GM21390 (cell line): ENCODE data around the gene MRTFB.

Experiments used
- ATAC-seq: cut with Tn5 transposase; IDR thresholded peaks from one replicate; pipeline ENCODE4 v1.9.1; 2021; ENCODE audit not compliant: unreplicated experiment

MRTFB gene

GRCh38 chr16:14131774-14132695, 60.9 kb downstream of the MRTFB start:
- ATAC-seq: no peak

GRCh38 chr16:14132696-14133048, 61.6 kb downstream of the MRTFB start:
- ATAC-seq: no peak

- ATAC-seq: no peak
Observed at GRCh38 chr16:14133907-14134306, 62.8 kb downstream of the MRTFB start.

GRCh38 chr16:14135704-14136103, 64.6 kb downstream of the MRTFB start:
- ATAC-seq: no peak

GRCh38 chr16:14139872-14140271, 68.8 kb downstream of the MRTFB start:
- no peak for ATAC-seq

- ATAC-seq: no peak
Observed at GRCh38 chr16:14140923-14141322, 69.8 kb downstream of the MRTFB start.

GRCh38 chr16:14146445-14146844, 75.3 kb downstream of the MRTFB start:
- ATAC-seq: no peak

GRCh38 chr16:14148016-14148415, 76.9 kb downstream of the MRTFB start:
- ATAC-seq: no peak

GRCh38 chr16:14148569-14148968, 77.5 kb downstream of the MRTFB start:
- no peak for ATAC-seq

- no peak for ATAC-seq
Observed at GRCh38 chr16:14150796-14151195, 79.7 kb downstream of the MRTFB start.

GRCh38 chr16:14151256-14152030, 80.3 kb downstream of the MRTFB start:
- ATAC-seq: no peak

GRCh38 chr16:14155572-14156190, 84.6 kb downstream of the MRTFB start:
- no peak for ATAC-seq

GRCh38 chr16:14164916-14165662, 94.0 kb downstream of the MRTFB start:
- no peak for ATAC-seq

GRCh38 chr16:14168146-14168545, 97.0 kb downstream of the MRTFB start:
- no peak for ATAC-seq

- no peak for ATAC-seq
Observed at GRCh38 chr16:14172200-14172809, 101.2 kb downstream of the MRTFB start.

GRCh38 chr16:14175086-14175485, 104.0 kb downstream of the MRTFB start:
- no peak for ATAC-seq

GRCh38 chr16:14177704-14178103, 106.6 kb downstream of the MRTFB start:
- ATAC-seq: no peak

- no peak for ATAC-seq
Observed at GRCh38 chr16:14179116-14179515, 108.0 kb downstream of the MRTFB start.

GRCh38 chr16:14180481-14180944, 109.4 kb downstream of the MRTFB start:
- no peak for ATAC-seq

- ATAC-seq: no peak
Observed at GRCh38 chr16:14181371-14182050, 110.4 kb downstream of the MRTFB start.
